Muscle layer of duodenum (tissue), 2 donors: ENCODE data around the gene TEX22.
A peak's percentile ranks its signal among the peaks of the same experiment; 100 is the strongest.

ENCODE experiments used
- H3K27ac ChIP-seq: one replicate; pipeline ENCODE4 v1.7.0; 2013; ENCODE audit warnings: mild to moderate bottlenecking, low read length
- H3K27me3 ChIP-seq: one replicate; pipeline ENCODE4 v1.7.0; 2013; ENCODE audit warnings: low read depth, mild to moderate bottlenecking, control low read depth, low read length
- H3K36me3 ChIP-seq, 2 donors: one replicate each; pipeline ENCODE4 v1.7.0; 2013; ENCODE audit warnings: low read length in 2 of 2, control low read depth in 1 of 2, mild to moderate bottlenecking in 1 of 2; ENCODE audit not compliant: insufficient read depth in 2 of 2, control insufficient read depth in 1 of 2
- H3K4me1 ChIP-seq, 2 donors: one replicate each; pipeline ENCODE4 v1.7.0; 2013; ENCODE audit warnings: low read length in 2 of 2, mild to moderate bottlenecking in 2 of 2, control low read depth in 1 of 2, moderate library complexity in 1 of 2; ENCODE audit not compliant: insufficient read depth in 2 of 2, control insufficient read depth in 1 of 2
- H3K4me3 ChIP-seq, 2 donors: one replicate each; pipeline ENCODE4 v1.7.0; 2013; ENCODE audit warnings: low read length in 2 of 2, low read depth in 1 of 2, mild to moderate bottlenecking in 1 of 2
- H3K9me3 ChIP-seq, 2 donors: one replicate each; pipeline ENCODE4 v1.7.0; 2013; ENCODE audit warnings: low read length in 2 of 2, control low read depth in 1 of 2, mild to moderate bottlenecking in 1 of 2; ENCODE audit not compliant: control insufficient read depth in 1 of 2
- donor health status: healthy.

TEX22 gene

GRCh38 chr14:105419195-105420091, 21.1 kb downstream of the TEX22 start, which contains the start of gene MTA1:
Gene MTA1, plus strand, starts transcription at chr14:105419827. Its CDS starts 209 bp downstream, at chr14:105420036.
- Histone ChIP-seq H3K27me3 (no peaks in the 10 kb centered on the region), H3K36me3 (no peaks in the 10 kb centered on the region), H3K4me1 (peaks cover 4 to 41% of the 10 kb centered on the region in 2 donors), H3K27ac (peak within 1 kb of the TSS; percentile 56), H3K4me3 (peak within 1 kb of the TSS; percentile 69 to 76), H3K9me3 (no peaks in the 10 kb centered on the region)

GRCh38 chr14:105420101-105420973, 22.0 kb downstream of the TEX22 start:
- peak overlapping the region; percentile 69 to 76 for H3K4me3 ChIP-seq
- H3K36me3 ChIP-seq = no peaks in the 10 kb centered on the region
- H3K4me1 ChIP-seq = peaks cover 4 to 38% of the 10 kb centered on the region in 2 donors
- no peaks in the 10 kb centered on the region for H3K9me3 ChIP-seq
- H3K27ac ChIP-seq = peak overlapping the region; percentile 23
- H3K27me3 ChIP-seq = no peaks in the 10 kb centered on the region

GRCh38 chr14:105420974-105421674, 22.8 kb downstream of the TEX22 start:
- Histone ChIP-seq H3K4me3 (peak overlapping the region; percentile 69 to 76), H3K4me1 (peaks cover 4 to 36% of the 10 kb centered on the region in 2 donors), H3K27me3 (no peaks in the 10 kb centered on the region), H3K9me3 (no peaks in the 10 kb centered on the region), H3K36me3 (no peaks in the 10 kb centered on the region), H3K27ac (peak overlapping the region; percentile 23)

- Histone ChIP-seq H3K36me3 (peaks cover 0 to 6% of the 10 kb centered on the region in 2 donors), H3K9me3 (no peaks in the 10 kb centered on the region), H3K4me3 (peak overlapping the region in 1 of 2 donors; percentile 69), H3K4me1 (peaks cover 4 to 36% of the 10 kb centered on the region in 2 donors), H3K27me3 (no peaks in the 10 kb centered on the region), H3K27ac (no peak overlapping the region)
Measured at GRCh38 chr14:105421723-105422615, 23.6 kb downstream of the TEX22 start.

DNA sequence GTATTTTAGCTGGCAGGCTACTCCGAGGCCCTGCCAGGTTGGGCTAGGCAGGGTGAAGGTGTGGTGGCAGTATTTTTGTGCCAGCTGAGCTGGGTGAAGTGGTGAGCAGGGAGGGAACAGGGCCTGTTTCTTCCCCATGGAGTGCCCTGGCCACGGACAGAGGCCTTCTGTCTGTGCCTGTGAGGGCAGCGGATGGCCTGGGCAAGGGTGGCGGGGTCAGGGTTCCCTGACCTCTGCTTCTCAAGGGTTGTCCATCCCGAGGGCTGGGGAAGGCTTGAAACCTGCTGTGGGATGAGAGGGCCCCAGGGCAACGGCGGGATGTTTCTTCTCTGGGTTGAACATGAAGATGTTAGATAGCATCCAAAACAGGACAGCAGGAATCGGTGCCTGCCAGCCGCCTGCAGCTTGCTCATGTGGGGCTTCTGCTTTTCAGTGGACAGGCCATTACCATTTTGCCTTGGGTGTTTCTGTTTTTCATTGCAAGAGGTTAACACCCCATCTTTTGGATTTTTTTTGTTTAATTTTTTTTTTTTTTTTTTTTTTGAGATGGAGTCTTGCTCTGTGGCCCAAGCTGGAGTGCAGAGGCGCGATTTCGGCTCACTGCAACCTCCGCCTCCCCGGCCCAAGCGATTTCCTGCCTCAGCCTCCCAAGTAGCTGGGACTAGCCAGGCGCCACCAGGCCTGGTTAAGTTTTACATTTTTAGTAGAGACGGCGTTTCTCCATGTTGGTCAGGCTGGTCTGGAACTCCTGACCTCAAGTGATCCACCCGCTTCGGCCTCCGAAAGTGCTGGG, 24.6 kb downstream of the TEX22 start:
- Histone ChIP-seq H3K27ac (no peak overlapping the region), H3K36me3 (peaks cover 0 to 10% of the 10 kb centered on the region in 2 donors), H3K4me3 (no peak overlapping the region)

DNA sequence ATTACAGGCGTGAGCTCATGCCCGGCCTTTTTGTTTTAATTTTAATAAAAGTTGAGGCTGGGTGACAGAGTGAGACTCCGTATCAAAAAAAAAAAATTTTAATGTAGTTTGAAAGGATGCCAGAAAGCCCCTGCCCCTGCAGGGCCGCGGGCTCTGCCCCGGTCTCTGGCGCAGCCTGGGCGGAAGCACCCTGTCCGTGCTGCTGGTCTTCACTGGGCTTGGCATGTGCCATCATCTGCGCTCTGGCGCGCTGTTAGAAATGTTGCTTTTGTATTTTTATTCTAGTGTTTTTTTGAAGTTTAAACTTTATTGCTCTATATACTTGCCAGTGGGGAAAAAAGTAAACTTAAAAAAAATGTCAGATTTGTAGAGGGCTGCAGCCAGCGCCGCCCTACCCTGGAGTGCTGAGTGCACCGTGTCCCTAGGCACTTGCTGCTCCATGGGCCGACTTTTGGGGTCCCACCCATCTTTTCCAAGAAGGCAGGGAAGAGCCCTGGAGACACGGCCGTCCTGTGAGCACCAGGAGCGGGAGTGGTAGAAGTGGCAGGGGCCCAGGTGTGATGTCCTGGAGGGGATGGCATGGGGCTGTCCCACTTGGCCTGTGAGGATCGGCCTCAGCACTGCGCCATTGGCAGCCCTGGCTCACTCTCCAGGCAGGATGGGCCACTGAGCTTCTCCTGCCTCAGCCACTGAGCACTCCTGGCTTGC, 25.3 kb downstream of the TEX22 start:
- Histone ChIP-seq H3K4me3 (no peak overlapping the region), H3K27ac (no peak overlapping the region), H3K27me3 (no peaks in the 10 kb centered on the region), H3K4me1 (peaks cover 4 to 31% of the 10 kb centered on the region in 2 donors), H3K36me3 (peaks cover 0 to 10% of the 10 kb centered on the region in 2 donors), H3K9me3 (no peaks in the 10 kb centered on the region)

More for the DNA sequence above, 24.6 kb downstream of the TEX22 start:
- Histone ChIP-seq H3K4me1 (peaks cover 4 to 36% of the 10 kb centered on the region in 2 donors), H3K9me3 (no peaks in the 10 kb centered on the region), H3K27me3 (no peaks in the 10 kb centered on the region)

GRCh38 chr14:105424861-105425260, 26.5 kb downstream of the TEX22 start:
- H3K4me3 ChIP-seq = no peak overlapping the region
- peaks cover 0 to 10% of the 10 kb centered on the region in 2 donors for H3K36me3 ChIP-seq
- no peaks in the 10 kb centered on the region for H3K9me3 ChIP-seq
- H3K27ac ChIP-seq = no peak overlapping the region
- H3K4me1 ChIP-seq = peaks cover 4 to 24% of the 10 kb centered on the region in 2 donors
- no peaks in the 10 kb centered on the region for H3K27me3 ChIP-seq

DNA sequence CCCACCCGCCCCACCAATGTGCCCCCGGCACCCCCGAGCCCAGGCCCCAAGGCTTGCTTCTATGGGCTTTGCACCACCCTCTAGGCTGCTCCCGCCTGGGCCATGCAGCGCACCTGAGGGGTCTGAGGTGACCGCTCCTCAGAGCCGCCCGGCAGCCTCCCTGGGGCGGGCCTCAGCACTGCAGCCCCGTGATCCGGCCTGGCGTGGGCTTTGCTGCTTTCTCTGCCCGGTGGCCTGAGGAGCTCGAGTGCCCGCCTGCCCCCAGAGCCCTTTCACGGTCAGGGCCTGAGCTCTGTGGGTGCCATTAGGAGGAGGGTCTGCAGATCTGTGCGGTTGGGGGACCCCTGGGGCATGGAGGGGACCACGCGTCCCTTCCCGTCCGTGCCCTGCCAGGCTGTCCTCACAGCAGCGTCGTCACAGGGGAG, 27.5 kb downstream of the TEX22 start:
- Histone ChIP-seq H3K9me3 (no peaks in the 10 kb centered on the region), H3K4me1 (peaks cover 4 to 24% of the 10 kb centered on the region in 2 donors), H3K27me3 (no peaks in the 10 kb centered on the region), H3K36me3 (peaks cover 0 to 10% of the 10 kb centered on the region in 2 donors), H3K4me3 (no peak overlapping the region), H3K27ac (no peak overlapping the region)

DNA sequence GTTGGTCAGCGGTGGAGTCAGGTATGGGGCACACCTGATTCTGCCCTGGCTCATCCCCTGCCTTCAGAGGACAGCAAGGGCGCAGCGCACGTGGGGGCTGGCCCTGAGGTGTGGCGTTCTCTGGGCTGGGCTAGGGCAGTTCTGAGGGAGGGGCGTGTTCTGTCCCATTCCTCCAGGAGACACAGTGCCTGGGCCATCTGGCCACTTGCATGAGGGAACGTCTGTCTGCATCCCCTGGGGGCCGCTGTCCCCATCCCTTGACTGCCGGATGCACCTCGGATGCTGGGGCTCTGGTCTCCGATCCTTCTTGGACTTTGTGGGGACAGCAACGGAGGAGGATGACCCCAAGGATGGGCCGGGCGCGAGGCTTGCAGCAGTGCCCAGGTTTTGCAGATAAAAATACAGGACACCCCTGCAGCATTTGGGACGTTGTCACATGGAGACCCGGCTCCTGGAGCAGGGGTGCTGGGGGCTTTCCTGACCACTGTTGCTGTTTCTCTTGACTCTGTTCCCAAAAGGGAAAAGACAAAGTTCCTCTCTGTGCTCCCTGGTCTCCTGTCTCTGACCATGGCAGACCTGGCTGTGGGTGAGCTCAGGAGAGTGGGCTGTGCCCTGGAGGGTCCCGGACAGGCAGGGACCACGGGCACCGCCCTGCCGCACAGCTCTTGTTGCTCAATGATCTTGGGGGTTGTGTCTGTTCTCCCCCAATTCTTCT, 28.2 kb downstream of the TEX22 start:
- Histone ChIP-seq H3K4me1 (peaks cover 3 to 16% of the 10 kb centered on the region in 2 donors), H3K9me3 (no peaks in the 10 kb centered on the region), H3K4me3 (no peak overlapping the region), H3K27me3 (no peaks in the 10 kb centered on the region), H3K27ac (no peak overlapping the region), H3K36me3 (peaks cover 0 to 10% of the 10 kb centered on the region in 2 donors)
